A172 (cell line): ENCODE results near the gene HOXB4. TPM values are rescaled to one million over a fixed set of nuclear protein-coding genes. Genes with fewer than 3 reads are reported as not detected.

Experiments used
- DNase-seq: peaks from one replicate; pipeline ENCODE4 v3.0.0-alpha.2; 2015; ENCODE audit warnings: low spot score
- total RNA-seq: library from RNA; depleted of rRNA; stranded (reverse); fragments of >200 nt; shearing (Covaris generic); gene quantifications from 2 replicates; pipeline ENCODE4 v1.2.3, GENCODE V29; 2014

HOXB4 gene
- total RNA-seq, 1 experiment from 2014 or later, result 5.1 TPM

DNA sequence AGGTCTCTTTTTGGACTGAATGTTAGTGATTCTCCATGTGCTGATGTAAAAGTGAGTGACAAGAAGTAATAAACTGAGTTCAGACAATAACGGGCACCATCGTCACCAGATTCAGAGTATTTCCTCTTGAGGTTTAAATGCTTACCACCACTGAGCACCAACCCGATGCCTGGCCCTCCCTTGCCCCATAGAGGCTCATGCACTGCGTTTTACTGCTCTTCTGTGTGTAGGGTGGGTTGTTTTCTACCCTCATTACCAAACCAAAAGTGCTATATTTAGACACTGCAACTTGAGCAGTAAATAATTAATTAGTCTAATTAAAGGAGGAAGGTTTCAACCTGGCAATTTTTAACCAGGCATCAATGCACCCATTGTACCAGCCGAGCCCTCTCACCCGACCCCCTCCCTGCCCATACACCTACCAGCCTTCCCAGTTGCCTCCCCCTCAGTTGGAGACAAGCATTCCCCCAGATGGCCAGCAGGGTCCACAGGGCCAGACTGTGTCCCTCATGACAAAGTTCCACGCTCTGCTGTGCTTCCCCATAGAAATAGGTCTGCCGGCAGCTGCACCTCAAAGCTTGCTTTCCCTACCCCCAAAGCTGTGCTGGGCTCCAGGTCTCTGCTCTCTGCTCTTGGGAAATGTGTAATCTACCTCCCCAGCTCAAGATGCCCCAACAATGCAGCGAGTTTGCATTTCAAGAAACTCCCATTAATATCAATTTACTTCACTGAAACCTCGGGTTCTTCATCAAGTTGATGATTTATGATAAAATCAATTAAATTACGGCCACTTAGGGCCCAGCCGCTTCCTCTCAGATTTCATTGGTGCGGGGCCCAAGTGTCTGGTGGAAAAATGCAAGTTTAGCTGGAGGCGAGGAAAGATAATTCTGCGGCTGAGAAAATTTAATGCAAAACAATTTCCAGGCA is 16.0 kb downstream of the HOXB4 start:
- no peak for DNase-seq

DNA sequence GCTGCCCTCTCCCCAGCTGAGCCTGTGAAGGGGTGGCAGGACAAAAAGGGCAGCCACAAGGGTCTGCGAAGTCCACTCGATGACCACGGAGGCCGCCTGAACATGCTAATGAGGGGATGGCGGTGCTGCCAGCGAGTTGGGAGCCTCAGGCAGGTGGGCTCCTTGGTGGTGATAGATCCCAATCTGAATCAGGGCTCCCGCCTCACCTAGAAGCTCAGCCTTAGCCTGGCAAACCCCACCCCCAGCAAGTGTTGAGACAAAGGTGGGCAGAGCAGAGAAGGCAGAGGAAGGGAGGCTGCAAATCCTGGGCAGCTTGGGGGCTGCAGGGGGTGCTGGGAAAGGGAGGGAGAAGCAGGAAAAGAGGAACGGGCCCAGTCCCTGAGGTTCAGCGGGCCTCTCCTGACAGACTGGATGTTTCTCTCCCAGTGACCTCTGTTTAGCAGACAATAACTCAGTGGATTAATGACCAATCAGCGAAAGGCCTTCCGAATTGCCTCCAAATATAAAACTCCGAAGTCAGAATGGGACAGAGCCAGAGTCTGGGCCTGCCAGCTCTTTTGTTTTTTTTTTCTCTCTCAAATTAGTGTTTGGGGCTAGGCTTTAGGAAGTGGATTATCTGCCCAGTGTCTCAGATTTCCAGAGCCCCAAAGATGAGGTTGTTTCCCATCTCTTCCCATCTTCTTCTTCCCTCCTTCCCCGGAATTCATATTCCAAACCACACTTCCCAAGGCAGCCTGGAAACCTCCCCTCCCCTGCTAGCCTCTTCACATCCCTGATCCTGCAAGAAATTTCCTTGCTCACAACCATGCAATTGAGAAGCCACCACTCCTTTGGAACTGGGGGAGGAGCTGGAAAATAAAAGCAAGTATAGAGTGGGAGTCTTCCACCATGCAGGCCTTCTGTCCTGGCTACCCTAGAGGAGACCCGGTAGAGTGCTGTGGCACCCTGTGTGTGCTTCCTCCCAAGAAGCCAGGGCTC is 18.0 kb downstream of the HOXB4 start:
- DNase-seq, result no peak

DNA sequence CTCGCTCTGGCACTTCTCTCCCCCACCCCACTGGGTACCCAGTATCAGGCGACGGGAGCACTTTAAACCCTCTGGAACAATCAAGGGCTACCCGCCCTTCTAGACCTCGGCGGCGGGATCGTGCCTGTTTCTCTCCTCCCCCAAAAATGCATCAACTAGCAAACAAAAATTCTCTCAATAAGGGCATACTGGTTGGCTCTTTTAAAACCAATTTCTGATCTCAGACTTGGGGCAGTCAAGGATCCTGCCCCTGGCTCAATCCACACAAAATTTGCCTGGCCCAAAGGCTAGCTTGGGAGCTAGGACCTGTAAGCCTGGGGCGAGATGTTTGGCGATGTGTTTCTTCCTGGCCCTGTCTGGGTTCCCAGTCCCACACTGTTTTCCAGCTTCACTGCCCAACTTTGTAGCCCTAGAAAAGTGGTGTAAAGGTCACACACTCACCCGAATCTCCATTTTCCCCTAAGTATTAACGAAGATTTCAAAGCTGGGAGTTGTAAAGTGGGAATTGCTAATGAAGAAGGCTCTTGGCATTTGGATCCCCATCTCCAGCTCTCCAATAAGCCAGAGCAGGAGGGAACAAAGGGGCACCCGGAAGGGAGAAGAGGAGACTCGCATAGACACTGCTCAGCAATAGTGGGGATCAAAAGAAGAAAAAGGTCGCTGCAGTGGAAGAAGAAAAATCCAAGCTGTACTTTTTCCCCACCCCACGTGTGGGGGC is 18.9 kb downstream of the HOXB4 start:
- DNase-seq, result no peak

DNA sequence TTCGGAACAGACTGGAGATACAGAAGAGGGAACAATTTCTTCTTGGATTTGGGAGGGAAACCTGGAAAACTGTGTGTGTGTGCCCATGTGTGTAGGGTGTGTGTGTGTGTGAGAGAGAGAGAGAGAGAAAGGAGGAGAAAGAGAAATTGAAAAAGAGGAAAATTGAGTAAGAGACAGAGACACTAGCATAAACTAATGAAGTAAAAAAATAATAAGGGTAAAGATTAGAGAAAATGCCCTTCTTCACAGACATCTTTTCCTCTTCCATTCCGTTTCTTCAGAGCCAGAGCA is 19.4 kb downstream of the HOXB4 start:
- no peak for DNase-seq

DNA sequence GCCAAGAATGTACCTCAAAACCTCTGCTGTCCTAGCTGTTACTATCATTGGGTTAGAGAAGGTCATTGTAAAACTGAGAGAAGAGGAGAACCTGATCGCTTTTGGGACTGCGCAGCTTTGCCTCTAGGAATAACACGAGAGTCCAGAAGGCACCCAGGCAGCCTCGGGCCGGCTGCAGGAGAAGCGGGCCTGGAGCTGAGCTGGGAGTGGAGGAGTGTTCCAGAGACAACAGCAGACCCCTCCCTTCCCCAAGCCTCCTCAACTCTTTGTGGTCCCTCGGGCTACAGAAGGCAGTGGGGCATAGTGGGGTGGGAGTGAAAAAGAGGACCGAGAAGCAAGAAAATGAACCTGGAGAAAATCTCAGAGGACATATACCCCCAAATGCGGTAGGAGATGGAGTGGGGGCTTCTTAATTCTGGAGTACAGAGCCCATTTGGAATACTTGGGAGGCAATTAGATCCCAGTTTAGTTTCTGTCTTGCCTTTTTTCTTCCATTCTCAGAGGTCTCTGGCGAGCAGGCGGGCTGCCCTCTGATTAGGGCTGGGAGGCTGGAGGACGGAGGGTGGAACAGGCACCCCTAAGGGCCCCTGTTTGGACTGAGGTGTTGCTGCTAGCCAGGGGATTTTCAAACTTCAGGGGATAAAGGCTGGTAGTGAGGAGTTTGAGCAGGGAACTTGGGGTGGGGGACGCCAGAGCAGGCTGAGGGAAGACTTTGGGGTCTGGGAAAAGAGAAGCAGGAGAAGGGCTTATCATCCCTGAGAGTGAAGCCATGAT is 19.9 kb downstream of the HOXB4 start:
- DNase-seq, result no peak

DNA sequence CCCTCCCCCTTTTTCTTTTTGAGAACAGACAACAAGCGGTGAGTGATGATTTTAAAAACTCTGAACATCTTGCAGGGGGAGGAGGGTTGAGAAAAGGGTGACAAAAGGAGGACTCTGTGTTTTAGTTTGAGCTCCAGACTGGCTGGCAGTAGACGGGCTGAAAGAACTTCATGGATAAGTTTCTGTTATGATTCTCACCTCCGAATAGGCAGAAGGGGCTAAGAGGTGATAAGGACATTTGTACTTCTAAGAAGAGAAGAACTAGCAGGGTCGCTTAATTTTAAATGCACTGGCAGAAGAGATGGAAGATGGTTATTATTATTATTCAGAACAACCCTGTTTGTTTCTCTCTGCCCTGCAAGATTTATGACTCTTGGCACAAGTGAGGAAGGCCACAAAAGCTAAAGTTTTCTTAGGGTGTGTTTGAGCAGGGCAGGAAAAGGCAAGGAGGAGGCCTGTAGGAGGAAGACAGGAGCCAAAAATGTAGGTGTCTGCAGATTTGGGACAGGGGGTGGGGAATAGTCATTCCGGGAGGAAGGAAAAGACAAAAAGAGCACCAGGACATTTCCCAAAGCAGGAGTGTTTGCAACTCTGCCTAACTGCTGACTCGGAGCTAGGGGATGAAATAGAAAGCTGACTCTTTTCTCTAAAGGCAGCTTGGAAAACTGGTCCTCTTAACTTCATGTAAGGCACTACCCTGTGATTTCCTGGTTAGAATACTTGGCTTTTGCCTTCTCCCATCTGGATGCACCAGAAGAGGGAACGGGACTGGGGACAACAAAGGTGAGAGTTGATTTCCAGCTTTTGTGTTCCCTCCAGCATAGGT is 21.4 kb downstream of the HOXB4 start:
- DNase-seq, result no peak

DNA sequence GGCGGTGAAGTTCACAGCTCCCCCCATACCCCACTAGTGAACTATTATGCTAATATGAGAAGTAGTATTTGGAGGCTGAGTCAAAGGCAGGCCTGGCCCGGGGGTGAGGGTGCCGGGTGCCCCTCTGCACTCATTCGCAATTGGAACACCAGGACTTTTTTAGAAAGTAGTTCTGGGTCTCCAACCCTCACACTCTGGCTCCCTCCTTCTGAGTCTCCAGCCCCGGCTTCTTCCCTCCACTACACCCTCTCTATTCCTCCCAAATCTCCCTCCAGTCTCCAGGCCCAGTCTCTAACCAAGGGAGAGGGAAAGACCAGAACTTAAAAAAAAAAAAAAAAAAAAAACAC is 21.9 kb downstream of the HOXB4 start:
- DNase-seq, result no peak

DNA sequence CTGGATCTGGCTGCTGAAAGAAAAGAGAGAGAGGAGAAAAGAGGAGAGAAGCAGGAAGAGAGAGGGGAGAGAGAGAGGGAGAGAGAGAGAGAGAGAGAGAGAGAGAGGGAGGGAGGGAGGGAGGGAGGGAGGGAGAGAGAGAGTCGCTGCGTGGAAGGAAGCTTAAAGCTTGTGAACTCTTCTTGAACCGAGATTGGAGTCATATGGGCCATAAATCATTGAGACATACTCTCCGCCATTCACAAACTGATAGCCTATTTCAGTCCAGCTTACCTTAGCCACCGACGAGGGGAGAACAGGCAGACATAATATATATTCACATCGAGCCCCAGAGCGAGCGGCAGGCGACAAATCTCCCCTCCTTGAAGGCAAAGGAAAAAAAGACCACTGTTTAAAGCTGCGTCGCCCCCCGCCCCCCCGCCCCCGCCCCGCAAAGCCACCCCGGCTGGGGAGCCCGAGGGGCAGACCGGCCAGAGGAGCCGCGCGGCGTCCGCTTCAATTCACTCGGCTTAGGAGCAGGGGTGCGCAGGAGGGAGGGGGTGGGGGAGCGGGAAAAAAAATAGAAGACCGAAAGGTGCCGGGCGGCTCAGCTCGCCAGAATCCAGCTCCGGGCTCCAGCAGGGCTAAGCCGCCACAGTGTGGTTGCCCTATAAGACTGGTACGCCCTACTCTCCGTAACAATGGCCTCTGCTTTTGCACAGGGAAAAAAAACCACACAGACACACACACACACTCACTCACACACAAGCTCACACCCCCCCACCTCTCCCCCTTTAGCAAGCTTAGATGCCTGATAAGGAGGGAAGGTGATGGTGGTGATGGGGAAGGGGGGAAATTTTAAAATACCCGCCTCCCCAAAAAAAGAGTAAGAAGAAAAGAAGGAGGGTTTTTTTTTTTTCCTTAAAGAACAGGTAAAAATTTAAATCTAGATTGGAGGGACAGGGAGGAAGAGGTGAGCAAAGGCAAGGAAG is 22.6 kb downstream of the HOXB4 start:
- peak; percentile 95 for DNase-seq

DNA sequence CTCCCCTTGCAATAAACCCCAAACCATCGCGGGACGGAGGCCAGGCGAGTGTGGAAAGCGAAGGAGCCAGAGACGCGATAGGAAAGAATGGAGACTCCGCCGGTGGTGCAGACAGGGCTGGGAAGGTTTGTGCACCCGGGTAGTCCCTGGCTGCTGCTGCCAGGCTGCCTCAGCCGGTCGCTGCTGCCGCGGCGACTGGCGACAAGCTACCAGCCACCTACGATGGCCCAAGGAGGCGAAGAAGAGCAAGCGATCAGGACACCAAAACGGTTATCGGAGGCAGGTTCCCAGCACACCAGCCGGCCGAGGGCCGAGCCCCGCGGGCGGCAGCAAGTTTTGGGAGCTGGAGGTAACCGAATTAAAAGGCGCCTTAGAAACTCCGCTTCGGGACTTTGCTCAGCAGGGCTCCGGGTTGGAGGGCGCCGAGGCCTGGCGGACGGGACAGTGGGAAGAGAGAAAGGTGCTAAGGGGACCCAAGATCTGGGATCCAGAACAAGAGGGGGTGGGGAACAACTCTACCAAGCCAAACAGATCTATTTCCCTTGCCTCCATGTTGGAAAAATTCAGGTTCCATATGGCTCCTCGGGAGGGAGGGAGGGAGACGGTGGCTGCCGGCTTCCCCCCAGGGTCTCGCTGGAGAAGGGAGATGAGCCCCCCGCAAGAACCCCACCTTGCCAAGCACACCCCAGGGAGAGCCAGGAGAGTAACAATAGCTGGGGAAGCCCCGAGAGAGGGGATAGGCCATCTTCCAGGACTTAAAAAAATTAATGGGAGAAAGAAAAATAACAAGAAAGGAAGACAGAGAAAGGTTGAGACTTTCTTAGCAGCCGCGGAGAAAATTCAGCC is 23.5 kb downstream of the HOXB4 start:
- DNase-seq, result no peak

DNA sequence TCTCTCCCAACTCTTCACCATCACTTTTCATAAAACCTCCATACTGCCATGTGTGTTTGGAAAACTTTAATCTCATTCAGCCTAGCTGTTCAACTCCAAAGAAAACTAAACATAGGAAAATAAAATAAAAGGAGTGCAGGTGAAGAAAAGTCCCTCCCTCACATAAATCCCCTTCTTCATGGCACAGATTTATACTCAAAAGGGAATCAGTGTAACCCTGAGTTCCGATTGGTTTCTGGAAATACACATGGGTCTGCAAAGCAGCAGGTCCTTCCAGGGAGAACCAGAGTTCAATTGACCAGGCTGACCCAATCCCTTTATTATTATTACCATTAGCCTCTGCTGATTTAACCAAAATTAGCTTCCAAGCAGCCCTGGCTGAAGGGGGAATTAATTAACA is 24.3 kb downstream of the HOXB4 start:
- no peak for DNase-seq

DNA sequence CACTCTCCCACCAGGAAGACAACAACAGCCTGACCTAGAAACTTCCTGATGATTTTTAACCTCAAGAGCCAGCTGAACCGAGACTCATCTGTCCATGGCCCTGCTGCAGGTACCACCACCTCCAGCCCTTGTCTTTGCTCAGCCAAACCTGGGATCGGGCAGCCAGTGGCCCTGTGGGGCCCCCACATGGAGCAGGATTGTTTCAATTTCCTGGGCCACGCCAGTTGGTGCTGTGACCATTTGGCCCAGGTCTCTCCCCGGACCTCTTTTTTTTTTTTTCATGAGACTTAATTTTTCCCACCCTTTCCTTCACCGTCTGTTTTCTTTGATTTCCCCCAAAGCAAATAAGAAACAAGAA is 25.0 kb downstream of the HOXB4 start:
- no peak for DNase-seq

DNA sequence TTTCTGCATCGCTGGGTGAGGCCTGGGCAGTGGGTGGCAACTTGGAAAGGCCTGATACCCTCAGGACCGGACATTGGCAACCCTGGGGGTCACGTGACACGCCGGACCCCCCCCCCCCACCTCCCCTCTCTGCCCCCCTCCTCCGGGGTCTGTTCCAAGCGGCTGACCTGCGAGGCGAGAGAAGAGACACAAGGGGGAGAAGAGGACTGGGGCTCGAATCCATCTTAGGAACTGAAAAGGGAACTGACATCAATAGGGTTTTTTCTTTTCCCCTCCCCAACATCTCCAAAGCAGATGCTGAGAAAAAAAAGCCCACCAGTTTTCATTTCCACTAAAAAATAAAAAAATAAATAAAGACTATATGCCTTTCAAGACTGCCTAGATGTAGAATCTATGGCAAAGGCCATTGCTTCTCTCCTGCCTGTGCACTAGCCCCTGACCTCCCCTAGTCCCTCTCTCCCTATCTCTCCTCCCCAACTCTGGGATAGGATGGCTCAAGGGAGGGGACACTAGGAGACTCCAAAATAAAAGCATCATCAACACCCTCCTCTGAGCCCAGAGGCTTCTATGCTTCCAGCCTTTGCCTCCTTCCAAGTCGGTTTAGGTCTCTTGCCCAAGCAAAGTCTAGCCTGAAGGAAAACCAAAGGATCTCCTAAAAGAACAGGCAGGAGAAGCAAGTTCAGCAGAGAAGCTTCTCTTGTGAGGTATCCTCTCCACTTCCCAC is 25.5 kb downstream of the HOXB4 start:
- no peak for DNase-seq

DNA sequence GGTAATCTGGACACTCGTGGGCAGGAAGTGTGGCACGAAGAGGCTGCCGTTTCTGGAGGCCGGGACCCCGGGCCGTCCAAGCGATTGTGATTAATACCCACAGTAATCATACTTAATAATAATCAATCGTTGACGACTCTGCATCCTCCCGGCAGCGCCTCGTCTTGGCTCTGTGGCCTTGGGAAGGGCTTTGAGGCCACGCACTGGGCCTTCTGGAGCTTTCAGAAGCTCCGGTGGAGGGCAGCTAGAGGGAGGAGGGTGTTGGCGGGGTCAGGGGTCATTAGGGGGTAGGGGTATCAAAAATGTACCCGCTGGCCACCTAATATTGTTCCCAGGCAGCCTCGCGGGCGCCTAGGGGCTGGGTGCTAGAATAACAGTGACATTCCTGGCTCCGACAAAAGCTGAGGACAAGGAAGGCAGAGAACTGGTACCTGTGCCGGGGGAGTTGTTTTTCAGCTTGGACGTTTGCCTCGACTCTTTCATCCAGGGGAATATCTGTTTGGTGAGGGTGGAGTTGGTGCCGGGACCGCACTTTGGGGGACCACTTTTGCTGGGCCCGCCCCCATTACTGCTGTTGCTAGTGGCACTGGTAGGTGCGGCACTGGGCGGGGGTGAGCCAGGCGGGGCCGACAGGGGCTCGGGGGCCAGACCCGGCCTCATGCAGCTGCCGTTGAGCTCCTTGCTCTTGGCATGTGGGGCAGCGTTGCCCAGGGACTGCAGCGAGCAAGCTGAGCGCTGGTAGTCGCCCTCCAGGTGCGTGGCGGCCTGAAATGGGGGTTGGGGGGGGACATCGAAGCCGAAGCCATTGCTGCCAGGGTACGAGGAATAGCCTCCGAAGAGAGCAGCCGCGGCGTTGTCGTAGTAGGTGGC is 26.3 kb downstream of the HOXB4 start:
- DNase-seq, result no peak

DNA sequence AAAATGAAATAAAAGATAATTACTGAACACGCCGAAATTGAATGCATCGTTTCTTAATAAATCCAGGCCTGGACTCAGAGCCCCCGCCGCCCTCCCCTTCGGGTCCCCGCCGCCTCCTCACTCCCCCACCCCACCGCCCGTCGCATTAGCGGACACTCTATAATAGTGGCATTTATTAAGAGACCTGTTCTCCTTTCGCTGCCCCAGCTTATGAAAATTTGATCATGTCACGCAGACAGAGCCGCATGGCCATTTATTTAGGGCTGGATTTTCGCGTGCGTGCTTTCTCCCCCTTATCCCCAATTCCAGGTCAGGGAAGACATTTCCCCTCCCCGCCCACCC is 27.0 kb downstream of the HOXB4 start:
- no peak for DNase-seq

DNA sequence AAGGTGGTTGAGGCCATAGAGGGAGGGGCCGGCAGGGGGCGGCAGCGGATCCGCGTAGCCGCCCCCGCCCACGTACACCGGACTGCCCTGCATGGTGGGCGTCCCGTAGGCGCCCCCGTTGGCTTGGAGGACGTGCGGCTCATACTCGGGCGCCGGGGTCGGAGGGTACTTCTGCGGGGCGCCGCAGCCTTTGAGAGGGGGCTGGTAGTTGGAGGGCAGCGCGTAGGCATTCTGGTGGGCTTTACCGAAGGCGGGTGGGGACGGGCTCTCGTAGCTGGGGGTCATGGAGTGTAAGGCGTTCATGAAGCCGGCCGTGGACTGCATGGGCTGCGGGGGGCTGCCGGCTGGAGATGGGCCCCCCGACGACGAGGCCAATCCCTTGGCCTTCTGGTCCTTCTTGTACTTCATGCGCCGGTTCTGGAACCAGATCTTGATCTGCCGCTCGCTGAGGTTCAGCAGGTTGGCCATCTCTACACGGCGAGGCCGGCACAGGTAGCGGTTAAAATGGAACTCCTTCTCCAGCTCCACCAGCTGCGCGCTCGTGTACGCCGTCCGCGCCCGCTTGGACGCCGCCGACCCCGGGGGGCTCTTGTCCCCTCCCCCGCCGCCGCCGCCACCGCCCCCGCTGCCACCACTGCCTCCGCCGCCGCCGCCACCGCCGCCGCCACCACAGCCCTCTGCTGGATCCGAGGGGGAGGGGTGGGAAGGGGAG is 27.5 kb downstream of the HOXB4 start:
- no peak for DNase-seq

DNA sequence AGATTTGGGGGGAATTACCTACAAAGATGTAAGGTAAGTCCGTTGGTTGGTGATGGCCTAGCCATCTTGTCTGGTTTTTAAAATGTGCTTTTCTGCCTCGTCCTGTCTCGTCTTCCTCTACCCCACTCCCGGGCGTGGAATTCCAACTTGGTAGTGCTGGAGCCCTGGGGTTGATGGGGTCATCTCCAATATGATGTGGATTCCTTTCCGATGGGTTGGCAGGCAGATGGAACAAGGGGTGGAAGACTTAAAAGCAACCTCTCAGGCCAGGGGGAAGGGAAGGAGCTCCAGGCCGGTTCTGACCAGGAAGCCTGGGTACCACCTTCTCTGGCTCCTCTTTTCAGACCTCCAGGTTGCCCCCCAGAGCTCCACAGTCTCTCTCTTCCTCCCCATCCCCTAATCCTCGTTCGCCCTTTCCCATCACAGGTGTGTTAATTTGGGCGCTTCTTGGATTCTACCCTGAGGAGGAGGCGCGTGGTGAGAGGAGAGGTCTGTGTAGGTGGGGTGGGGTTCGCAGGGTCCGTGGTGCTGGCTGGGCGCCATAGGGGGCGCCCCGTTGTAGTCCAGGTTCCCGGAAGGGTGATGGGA is 28.1 kb downstream of the HOXB4 start:
- DNase-seq, result no peak
